ENCODE results near the gene WDR35. TPM values are rescaled to one million over a fixed set of nuclear protein-coding genes. Genes with fewer than 3 reads are reported as not detected.
"Not testable (repeated sequence)": the region's sequence is repeated elsewhere in the genome, so short reads cannot be mapped to it uniquely, and the experiment has no call there.

WDR35 gene
- total RNA-seq, 2 donors from 2014 or later: 5.0 to 8.3 TPM

DNA sequence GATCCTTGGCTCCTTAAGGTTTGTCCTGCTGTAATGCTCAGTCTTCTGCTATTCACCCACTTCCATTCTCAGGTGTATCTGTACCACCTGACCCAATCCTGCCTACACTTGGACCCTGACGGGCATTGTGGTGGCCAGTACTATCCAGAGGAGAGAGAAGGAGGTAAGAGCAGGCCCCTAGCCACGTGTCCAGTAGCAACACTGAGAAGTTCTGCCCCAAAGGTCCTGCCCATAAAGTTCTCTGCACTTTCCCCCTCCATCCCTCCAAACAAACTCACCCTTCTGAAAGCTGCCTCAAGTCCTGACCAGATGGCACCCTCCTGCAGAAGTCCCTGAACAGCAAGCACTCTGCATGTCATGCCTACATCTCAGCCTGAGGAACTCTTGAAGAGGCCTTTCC lies 106.4 kb downstream of the WDR35 start:
- H3K36me3 Mint-ChIP-seq (ENCODE audit: low read depth): no peaks in the 10 kb centered on the region
- no peaks in the 10 kb centered on the region for H3K9me3 Mint-ChIP-seq
- peak overlapping the region; percentile 73 for H3K27ac Mint-ChIP-seq
- no peaks in the 10 kb centered on the region for H3K27me3 Mint-ChIP-seq
- no peak overlapping the region for H3K4me3 Mint-ChIP-seq
- no peak for ATAC-seq (replicated peaks)
- no peaks in the 10 kb centered on the region for H3K4me1 Mint-ChIP-seq

- H3K4me3 Mint-ChIP-seq: no peak overlapping the region
- ATAC-seq (replicated peaks): no peak
- H3K36me3 Mint-ChIP-seq (ENCODE audit: low read depth): no peaks in the 10 kb centered on the region
- no peaks in the 10 kb centered on the region for H3K9me3 Mint-ChIP-seq
- H3K27ac Mint-ChIP-seq: no peak overlapping the region
- no peaks in the 10 kb centered on the region for H3K4me1 Mint-ChIP-seq
- H3K27me3 Mint-ChIP-seq: no peaks in the 10 kb centered on the region
Observed at GRCh38 chr2:19882286-19882685, 107.6 kb downstream of the WDR35 start.

- no peaks in the 10 kb centered on the region for H3K4me1 Mint-ChIP-seq
- ATAC-seq (replicated peaks): no peak
- H3K36me3 Mint-ChIP-seq (ENCODE audit: low read depth): no peaks in the 10 kb centered on the region
- no peaks in the 10 kb centered on the region for H3K27me3 Mint-ChIP-seq
- H3K4me3 Mint-ChIP-seq: no peak overlapping the region
- no peak overlapping the region for H3K27ac Mint-ChIP-seq
- no peaks in the 10 kb centered on the region for H3K9me3 Mint-ChIP-seq
Observed at GRCh38 chr2:19881908-19882265, 108.0 kb downstream of the WDR35 start.

DNA sequence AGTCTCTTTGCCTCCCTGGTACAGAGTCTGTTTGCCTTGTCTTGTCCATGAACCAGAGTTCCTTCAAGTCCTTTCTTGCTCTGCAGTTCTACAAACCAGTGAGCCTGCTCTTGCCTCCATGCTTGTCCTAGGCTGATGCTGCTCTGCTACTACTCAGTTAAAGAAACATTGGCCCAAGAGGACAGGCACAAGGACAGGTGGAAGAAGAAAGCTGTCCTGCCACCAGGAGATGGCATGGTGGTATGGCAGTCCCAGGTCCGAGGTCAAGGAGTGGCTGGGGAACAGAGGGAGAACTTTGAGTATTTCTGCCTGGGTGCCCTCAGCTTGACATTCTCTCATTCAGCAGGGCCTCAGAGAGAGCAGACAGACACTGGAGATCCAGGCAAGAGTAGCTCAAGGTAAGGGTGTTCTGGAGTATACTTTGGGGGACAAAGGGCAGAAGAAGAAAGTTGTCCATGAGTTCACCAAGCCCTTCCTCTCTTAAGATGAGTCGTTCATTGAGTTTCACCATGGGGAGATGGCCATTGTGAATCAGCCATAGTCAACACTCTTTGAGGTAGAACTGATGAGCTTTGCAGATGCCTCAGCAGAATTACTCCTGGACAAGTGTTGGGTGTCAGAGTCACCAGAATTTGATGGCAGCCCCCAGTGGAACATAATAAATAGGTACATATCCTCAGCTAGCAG lies 108.5 kb downstream of the WDR35 start:
- no peaks in the 10 kb centered on the region for H3K36me3 Mint-ChIP-seq (ENCODE audit: low read depth)
- peak; percentile 40 for ATAC-seq (replicated peaks)

DNA sequence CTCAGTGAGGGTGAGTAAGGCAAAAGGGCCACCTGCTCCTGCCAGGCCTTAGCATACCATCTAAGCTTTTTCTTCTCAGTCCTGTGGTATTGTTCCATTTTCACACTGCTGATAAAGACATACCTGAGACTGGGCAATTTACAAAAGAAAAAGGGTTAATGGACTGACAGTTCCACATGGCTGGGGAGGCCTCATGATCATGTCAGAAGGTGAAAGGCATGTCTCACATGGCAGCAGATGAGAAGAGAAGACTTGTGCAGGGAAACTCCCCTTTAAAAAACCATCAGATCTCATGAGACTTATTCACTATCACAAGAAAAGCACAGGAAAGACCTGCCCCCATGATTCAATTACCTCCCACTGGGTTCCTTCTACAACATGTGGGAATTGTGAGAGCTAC lies 109.7 kb downstream of the WDR35 start:
- H3K27me3 Mint-ChIP-seq; H3K36me3 Mint-ChIP-seq (ENCODE audit: low read depth); H3K4me3 Mint-ChIP-seq; H3K4me1 Mint-ChIP-seq; H3K27ac Mint-ChIP-seq; H3K9me3 Mint-ChIP-seq; ATAC-seq (replicated peaks): not testable (repeated sequence)

More for the DNA sequence above, 108.5 kb downstream of the WDR35 start:
- H3K9me3 Mint-ChIP-seq: no peaks in the 10 kb centered on the region
- H3K4me3 Mint-ChIP-seq: no peak overlapping the region
- H3K27ac Mint-ChIP-seq: peak overlapping the region; percentile 7
- H3K4me1 Mint-ChIP-seq: no peaks in the 10 kb centered on the region
- H3K27me3 Mint-ChIP-seq: no peaks in the 10 kb centered on the region

GRCh38 chr2:19879120-19879519 lies 110.8 kb downstream of the WDR35 start:
- H3K27me3 Mint-ChIP-seq: no peaks in the 10 kb centered on the region
- H3K36me3 Mint-ChIP-seq (ENCODE audit: low read depth): no peaks in the 10 kb centered on the region
- H3K9me3 Mint-ChIP-seq: no peaks in the 10 kb centered on the region
- ATAC-seq (replicated peaks): no peak
- no peak overlapping the region for H3K4me3 Mint-ChIP-seq
- no peaks in the 10 kb centered on the region for H3K4me1 Mint-ChIP-seq
- no peak overlapping the region for H3K27ac Mint-ChIP-seq

- ATAC-seq (replicated peaks): no peak
- no peak overlapping the region for H3K27ac Mint-ChIP-seq
- H3K27me3 Mint-ChIP-seq: no peaks in the 10 kb centered on the region
Observed at GRCh38 chr2:19878268-19879046, 111.4 kb downstream of the WDR35 start.

DNA sequence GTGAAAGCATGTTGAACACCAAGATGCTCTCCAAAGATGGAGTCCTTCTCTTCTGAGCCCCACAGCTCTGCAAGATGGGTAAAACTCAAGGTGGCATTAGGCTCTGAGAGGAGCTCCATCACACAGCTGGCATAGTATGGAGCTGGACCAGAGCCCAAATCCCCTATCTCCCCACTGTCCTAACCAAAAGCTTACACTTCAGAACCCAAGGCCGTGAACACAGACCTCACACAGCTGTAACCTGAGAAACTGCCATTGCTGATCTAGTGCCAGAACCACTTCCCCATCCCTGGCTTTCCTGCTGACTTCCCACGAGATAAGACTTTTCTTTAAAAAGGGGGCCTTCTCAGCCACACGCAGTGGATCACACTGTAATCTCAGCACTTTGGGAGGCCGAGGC lies 113.2 kb downstream of the WDR35 start:
- Mint-ChIP-seq H3K4me1 (no peaks in the 10 kb centered on the region), H3K4me3 (no peak overlapping the region), H3K9me3 (no peaks in the 10 kb centered on the region), H3K27me3 (no peaks in the 10 kb centered on the region), H3K36me3 (ENCODE audit: low read depth) (no peaks in the 10 kb centered on the region), H3K27ac (no peak overlapping the region)
- no peak for ATAC-seq (replicated peaks)

More at GRCh38 chr2:19878268-19879046, 111.4 kb downstream of the WDR35 start:
- Mint-ChIP-seq H3K36me3 (ENCODE audit: low read depth) (no peaks in the 10 kb centered on the region), H3K4me1 (no peaks in the 10 kb centered on the region), H3K4me3 (no peak overlapping the region), H3K9me3 (no peaks in the 10 kb centered on the region)

- Mint-ChIP-seq H3K4me1 (no peaks in the 10 kb centered on the region), H3K27me3 (no peaks in the 10 kb centered on the region), H3K36me3 (ENCODE audit: low read depth) (no peaks in the 10 kb centered on the region), H3K4me3 (no peak overlapping the region), H3K27ac (no peak overlapping the region), H3K9me3 (no peaks in the 10 kb centered on the region)
- ATAC-seq (replicated peaks): no peak
Observed at GRCh38 chr2:19875280-19875679, 114.6 kb downstream of the WDR35 start.

DNA sequence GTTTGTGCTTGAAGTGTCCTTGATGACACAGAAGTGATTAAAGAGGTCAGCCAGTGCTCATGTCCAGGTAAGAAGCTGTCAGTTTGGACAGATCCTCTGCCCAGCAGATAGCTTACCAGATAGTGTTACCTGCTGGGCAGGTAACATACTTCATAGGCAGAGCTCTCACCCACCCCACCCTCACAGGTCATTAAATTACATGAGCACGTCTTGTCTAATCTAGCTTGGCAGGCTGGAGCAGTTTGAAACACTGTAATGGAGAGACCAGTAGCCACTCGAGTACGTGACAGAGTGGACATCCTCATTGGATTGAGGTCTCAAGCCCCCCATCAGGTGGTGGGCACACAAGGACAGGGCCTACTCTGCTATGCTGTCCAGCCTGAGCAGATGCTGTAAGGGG lies 115.2 kb downstream of the WDR35 start:
- Mint-ChIP-seq H3K36me3 (ENCODE audit: low read depth) (no peaks in the 10 kb centered on the region), H3K27me3 (no peaks in the 10 kb centered on the region), H3K27ac (no peak overlapping the region)

DNA sequence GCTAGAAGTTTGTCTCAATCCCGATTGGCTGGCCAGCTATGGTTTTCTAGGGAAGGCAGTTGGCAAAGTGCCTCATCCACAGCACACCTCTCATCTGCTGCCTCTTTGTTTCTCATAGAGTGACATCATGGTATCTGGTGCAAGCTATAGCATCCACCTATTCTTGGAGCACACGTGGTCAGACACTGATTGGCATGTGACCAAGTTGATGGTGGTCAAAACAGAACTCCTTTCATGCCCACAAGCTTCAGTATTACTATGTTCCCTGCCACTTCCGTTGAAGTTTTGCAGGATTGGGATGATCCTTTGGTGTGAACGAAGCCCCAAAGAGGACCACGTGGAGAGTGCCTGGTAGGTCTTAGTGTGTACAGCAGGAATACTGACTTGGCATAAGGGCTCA lies 116.9 kb downstream of the WDR35 start:
- no peaks in the 10 kb centered on the region for H3K27me3 Mint-ChIP-seq
- no peaks in the 10 kb centered on the region for H3K9me3 Mint-ChIP-seq
- no peaks in the 10 kb centered on the region for H3K36me3 Mint-ChIP-seq (ENCODE audit: low read depth)
- no peak overlapping the region for H3K4me3 Mint-ChIP-seq
- no peak for ATAC-seq (replicated peaks)
- H3K27ac Mint-ChIP-seq: no peak overlapping the region
- H3K4me1 Mint-ChIP-seq: peaks cover 8% of the 10 kb centered on the region

More for the DNA sequence above, 115.2 kb downstream of the WDR35 start:
- Mint-ChIP-seq H3K9me3 (no peaks in the 10 kb centered on the region), H3K4me3 (no peak overlapping the region), H3K4me1 (peaks cover 2% of the 10 kb centered on the region)
- ATAC-seq (replicated peaks): no peak

DNA sequence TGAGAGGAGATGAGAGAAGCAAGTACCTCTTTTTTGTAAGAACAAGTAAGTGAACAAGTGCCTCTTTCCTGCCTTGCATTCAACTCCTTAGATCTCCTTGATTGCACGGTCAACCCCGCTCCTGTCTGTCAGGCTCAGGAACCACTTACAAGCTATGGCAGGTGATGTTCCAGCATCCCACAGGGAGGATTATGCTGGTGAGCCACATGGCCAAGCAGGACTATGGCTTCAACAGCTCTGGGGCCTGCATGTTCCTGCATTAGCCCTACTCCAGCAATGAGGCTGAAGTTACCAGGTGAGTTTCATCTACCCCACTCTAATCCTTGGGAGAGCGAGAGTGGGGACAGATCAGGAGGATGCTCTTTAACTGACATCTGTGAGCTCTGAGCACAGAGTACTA lies 117.6 kb downstream of the WDR35 start:
- Mint-ChIP-seq H3K9me3 (no peaks in the 10 kb centered on the region), H3K36me3 (ENCODE audit: low read depth) (no peaks in the 10 kb centered on the region)

GRCh38 chr2:19871836-19872235 lies 118.1 kb downstream of the WDR35 start:
- Mint-ChIP-seq H3K27me3 (no peaks in the 10 kb centered on the region), H3K36me3 (ENCODE audit: low read depth) (no peaks in the 10 kb centered on the region), H3K27ac (no peak overlapping the region), H3K4me3 (no peak overlapping the region), H3K9me3 (no peaks in the 10 kb centered on the region), H3K4me1 (peaks cover 8% of the 10 kb centered on the region)
- ATAC-seq (replicated peaks): no peak

More for the DNA sequence above, 117.6 kb downstream of the WDR35 start:
- Mint-ChIP-seq H3K4me3 (no peak overlapping the region), H3K27ac (no peak overlapping the region), H3K27me3 (no peaks in the 10 kb centered on the region), H3K4me1 (peaks cover 8% of the 10 kb centered on the region)
- ATAC-seq (replicated peaks): no peak

GRCh38 chr2:19870792-19871191 lies 119.1 kb downstream of the WDR35 start:
- Mint-ChIP-seq H3K4me3 (no peak overlapping the region), H3K36me3 (ENCODE audit: low read depth) (no peaks in the 10 kb centered on the region), H3K9me3 (no peaks in the 10 kb centered on the region), H3K4me1 (peaks cover 8% of the 10 kb centered on the region), H3K27me3 (no peaks in the 10 kb centered on the region), H3K27ac (no peak overlapping the region)
- ATAC-seq (replicated peaks): no peak

Data from activated T-helper 17 cell treated with anti-CD3 and anti-CD28 coated beads, Interleukin-2, amount 50 U/mL, for 72 hours (primary cell).